ENCODE measurements around the gene TFDP2. TPM values are rescaled to one million over a fixed set of nuclear protein-coding genes. Genes with fewer than 3 reads are reported as not detected.

TFDP2 gene
- total and polyA plus RNA-seq, 2 of the 8 experiments (the other 6 are each of a cell fraction or from before 2014, with no cell fraction given) = 41.1 to 119 TPM

GRCh38 chr3:141901914-141902313 lies 247.4 kb downstream of the TFDP2 start:
- 92% methylated on average over 2 of the region's 2 CpGs; no CpG with 5 or more reads in 1 of the 2 experiments for WGBS, 2 experiments (ENCODE audit: extremely low coverage in 1 of 2, insufficient coverage in 1 of 2, insufficient read length in 1 of 2, insufficient replicate concordance in 2 of 2, low coverage in 1 of 2, low lambda C conversion rate in 2 of 2, missing lambda C conversion rate in 1 of 2)
- Histone ChIP-seq H3K14ac (ENCODE audit: insufficient read length) (no peak overlapping the region), H3K9me3 (ENCODE audit: insufficient read depth in 2 of 2, low read depth in 1 of 2, low read length in 1 of 2) (peaks cover 13 to 14% of the 10 kb centered on the region in 2 experiments), H2BK120ac (replicated peaks; ENCODE audit: low read depth, low read length) (no peak overlapping the region), H2BK5ac (ENCODE audit: low read depth, low read length) (no peak overlapping the region), H4K20me1 (replicated peaks in 1 of 2; ENCODE audit: control insufficient read depth in 1 of 2, insufficient read depth in 2 of 2, low read length in 2 of 2) (peaks cover 0 to 5% of the 10 kb centered on the region in 2 experiments), H2BK20ac (ENCODE audit: low read length) (no peak overlapping the region), H3K79me1 (ENCODE audit: low read depth, low read length) (peaks cover 5% of the 10 kb centered on the region), H3K18ac (ENCODE audit: extremely low read depth, low read length) (no peak overlapping the region), H3K4me3 (ENCODE audit: extremely low read depth in 1 of 4, insufficient read depth in 2 of 4, low read depth in 3 of 4, low read length in 4 of 4) (no peak overlapping the region), H3K36me3 (ENCODE audit: control insufficient read depth in 2 of 4, insufficient read depth in 4 of 4, low read length in 3 of 4) (peaks cover 0 to 51% (median 26%) of the 10 kb centered on the region in 4 experiments; a peak in 6 of 8 replicates), H4K91ac (replicated peaks; ENCODE audit: insufficient read length, low read length) (no peak overlapping the region), H3K27ac (ENCODE audit: low read depth, low read length) (no peak overlapping the region), H4K5ac (ENCODE audit: insufficient read length, low read depth, low read length) (no peak overlapping the region), H3K4ac (replicated peaks; ENCODE audit: insufficient read length, low read depth, low read length) (no peak overlapping the region), H2AFZ (ENCODE audit: low read length) (no peak overlapping the region), H2BK15ac (ENCODE audit: low read length) (no peak overlapping the region), H3K56ac (replicated peaks; ENCODE audit: insufficient read length, low read depth, low read length) (no peak overlapping the region), H3K23me2 (ENCODE audit: low read depth, low read length) (no peaks in the 10 kb centered on the region), H4K8ac (ENCODE audit: extremely low read depth, insufficient read depth, low read length) (no peak overlapping the region), H3K4me2 (ENCODE audit: insufficient read depth in 1 of 2, low read depth in 2 of 2, low read length in 2 of 2) (no peak overlapping the region), H3K23ac (ENCODE audit: insufficient read length) (no peak overlapping the region), H3K9ac (replicated peaks in 1 of 4; ENCODE audit: extremely low read depth in 1 of 4, low read depth in 3 of 4, low read length in 3 of 4) (no peak overlapping the region), H3K27me3 (replicated peaks in 1 of 4; ENCODE audit: control insufficient read depth in 3 of 4, extremely low read depth in 1 of 4, insufficient read depth in 3 of 4, low read length in 3 of 4) (peaks cover 0 to 2% (median 0%) of the 10 kb centered on the region in 4 experiments; a peak in 1 of 7 replicates), H2AK5ac (ENCODE audit: low read depth, low read length) (no peak overlapping the region), H3K4me1 (replicated peaks in 1 of 4; ENCODE audit: control insufficient read depth in 3 of 4, insufficient read depth in 4 of 4, low read length in 3 of 4) (no peaks in the 10 kb centered on the region), H2BK12ac (ENCODE audit: low read depth, low read length) (no peak overlapping the region), H3K79me2 (ENCODE audit: control insufficient read depth in 1 of 2, insufficient read depth in 2 of 2, low read length in 2 of 2) (peaks cover 6 to 48% of the 10 kb centered on the region in 2 experiments; a peak in 3 of 4 replicates)
- DNase-seq (ENCODE audit: low read depth in 1 of 2, low spot score in 2 of 2) = no peak
- no peak for FAIRE-seq
- ChIA-PET CTCF (ENCODE audit: partially characterized antibody) (interaction anchor here (1.1 to 3.6 kb wide), 2 partner anchors 12 to 163 kb away, joined by 3 to 20 read pairs; partner anchors contain the start of gene RNF7), POLR2A (ENCODE audit: partially characterized antibody) (no interaction called here)
- TF ChIP-seq MAX (IDR thresholded peaks at IDR 0.05) (no peak), BRCA1 (IDR thresholded peaks at IDR 0.05; ENCODE audit: low read depth, low read length) (no peak), ASH2L (IDR thresholded peaks at IDR 0.05; ENCODE audit: low read length) (no peak), POLR2AphosphoS5 (IDR thresholded peaks at IDR 0.05; ENCODE audit: low read depth, low read length) (no peak), JUN (IDR thresholded peaks at IDR 0.05; ENCODE audit: low read depth, low read length) (no peak)

Data from H1 (cell line).